ENCODE measurements around the gene EVA1C.
"Not testable (repeated sequence)": the region's sequence is repeated elsewhere in the genome, so short reads cannot be mapped to it uniquely, and the experiment has no call there.

The EVA1C gene

GRCh38 chr21:32424674-32425073 lies 12.2 kb downstream of the EVA1C start:
- DNase-seq (ENCODE audit: low spot score): no peak

- no peak for DNase-seq (ENCODE audit: low spot score)
Measured at GRCh38 chr21:32425628-32426027, 13.1 kb downstream of the EVA1C start.

GRCh38 chr21:32426066-32426465 lies 13.6 kb downstream of the EVA1C start:
- DNase-seq (ENCODE audit: low spot score): no peak

GRCh38 chr21:32426592-32427051 lies 14.1 kb downstream of the EVA1C start:
- DNase-seq (ENCODE audit: low spot score): no peak

- DNase-seq (ENCODE audit: low spot score): no peak
Measured at GRCh38 chr21:32427958-32428623, 15.6 kb downstream of the EVA1C start.

GRCh38 chr21:32432982-32433660 lies 20.6 kb downstream of the EVA1C start:
- not testable (repeated sequence) for DNase-seq (ENCODE audit: low spot score)

GRCh38 chr21:32437729-32438128 lies 25.2 kb downstream of the EVA1C start:
- DNase-seq (ENCODE audit: low spot score): no peak

- DNase-seq (ENCODE audit: low spot score): no peak
Measured at GRCh38 chr21:32442566-32443318, 30.2 kb downstream of the EVA1C start.

GRCh38 chr21:32445101-32445500 lies 32.6 kb downstream of the EVA1C start:
- DNase-seq (ENCODE audit: low spot score): no peak

GRCh38 chr21:32446440-32446839 lies 33.9 kb downstream of the EVA1C start:
- not testable (repeated sequence) for DNase-seq (ENCODE audit: low spot score)

GRCh38 chr21:32447224-32447623 lies 34.7 kb downstream of the EVA1C start:
- no peak for DNase-seq (ENCODE audit: low spot score)

GRCh38 chr21:32448803-32449594 lies 36.5 kb downstream of the EVA1C start:
- DNase-seq (ENCODE audit: low spot score): no peak

GRCh38 chr21:32450881-32451701 lies 38.6 kb downstream of the EVA1C start:
- not testable (repeated sequence) for DNase-seq (ENCODE audit: low spot score)

GRCh38 chr21:32452191-32452590 lies 39.7 kb downstream of the EVA1C start:
- not testable (repeated sequence) for DNase-seq (ENCODE audit: low spot score)

- DNase-seq (ENCODE audit: low spot score): no peak
Measured at GRCh38 chr21:32452641-32453040, 40.1 kb downstream of the EVA1C start.

GRCh38 chr21:32455548-32455947 lies 43.0 kb downstream of the EVA1C start:
- DNase-seq (ENCODE audit: low spot score): no peak

- no peak for DNase-seq (ENCODE audit: low spot score)
Measured at GRCh38 chr21:32456497-32456918, 44.0 kb downstream of the EVA1C start.

GRCh38 chr21:32457360-32457840 lies 44.9 kb downstream of the EVA1C start:
- DNase-seq (ENCODE audit: low spot score): no peak

GRCh38 chr21:32457962-32458361 lies 45.5 kb downstream of the EVA1C start:
- no peak for DNase-seq (ENCODE audit: low spot score)

- DNase-seq (ENCODE audit: low spot score): no peak
Measured at GRCh38 chr21:32459972-32460371, 47.5 kb downstream of the EVA1C start.

GRCh38 chr21:32461503-32461902 lies 49.0 kb downstream of the EVA1C start:
- DNase-seq (ENCODE audit: low spot score): no peak
